IPS-18c (cell line): Measurements from ENCODE around the gene SCTR.

Experiments used
- H3K4me3 ChIP-seq: 2 replicates; pipeline ENCODE4 v1.7.0; 2013; ENCODE audit warnings: low read depth, mild to moderate bottlenecking, low read length, moderate library complexity; ENCODE audit not compliant: insufficient read depth
- H3K9me3 ChIP-seq: one replicate; pipeline ENCODE4 v1.6.1; 2013; ENCODE audit warnings: mild to moderate bottlenecking, low read length, moderate library complexity; ENCODE audit not compliant: control insufficient read depth, insufficient read depth

SCTR gene

GRCh38 chr2:119442226-119442619 lies 82.1 kb downstream of the SCTR start:
- no peak overlapping the region for H3K4me3 ChIP-seq
- peaks cover 3% of the 10 kb centered on the region for H3K9me3 ChIP-seq

- peaks cover 3% of the 10 kb centered on the region for H3K9me3 ChIP-seq
- no peak overlapping the region for H3K4me3 ChIP-seq
Observed at GRCh38 chr2:119441376-119442225, 82.7 kb downstream of the SCTR start.

- Histone ChIP-seq H3K9me3 (peaks cover 3% of the 10 kb centered on the region), H3K4me3 (no peak overlapping the region)
Observed at GRCh38 chr2:119440873-119441272, 83.4 kb downstream of the SCTR start.

GRCh38 chr2:119440501-119440870 lies 83.8 kb downstream of the SCTR start:
- Histone ChIP-seq H3K4me3 (no peak overlapping the region), H3K9me3 (peaks cover 3% of the 10 kb centered on the region)

- H3K4me3 ChIP-seq = no peak overlapping the region
- peaks cover 3% of the 10 kb centered on the region for H3K9me3 ChIP-seq
Observed at GRCh38 chr2:119439574-119440500, 84.4 kb downstream of the SCTR start.

GRCh38 chr2:119438726-119439284 lies 85.5 kb downstream of the SCTR start:
- Histone ChIP-seq H3K9me3 (peaks cover 3% of the 10 kb centered on the region), H3K4me3 (no peak overlapping the region)

GRCh38 chr2:119438128-119438656 lies 86.1 kb downstream of the SCTR start:
- no peak overlapping the region for H3K4me3 ChIP-seq
- peaks cover 3% of the 10 kb centered on the region for H3K9me3 ChIP-seq

GRCh38 chr2:119436993-119437772 lies 87.1 kb downstream of the SCTR start:
- H3K4me3 ChIP-seq = no peak overlapping the region
- H3K9me3 ChIP-seq = peaks cover 3% of the 10 kb centered on the region

GRCh38 chr2:119435953-119436297 lies 88.4 kb downstream of the SCTR start:
- Histone ChIP-seq H3K9me3 (no peaks in the 10 kb centered on the region), H3K4me3 (no peak overlapping the region)

- H3K9me3 ChIP-seq = no peaks in the 10 kb centered on the region
- H3K4me3 ChIP-seq = no peak overlapping the region
Observed at GRCh38 chr2:119435081-119435952, 89.0 kb downstream of the SCTR start.

- Histone ChIP-seq H3K9me3 (no peaks in the 10 kb centered on the region), H3K4me3 (no peak overlapping the region)
Observed at GRCh38 chr2:119434664-119435063, 89.6 kb downstream of the SCTR start.

GRCh38 chr2:119433636-119434327 lies 90.5 kb downstream of the SCTR start:
- H3K9me3 ChIP-seq = no peaks in the 10 kb centered on the region
- no peak overlapping the region for H3K4me3 ChIP-seq

- peak overlapping the region; percentile 75 for H3K4me3 ChIP-seq
- no peaks in the 10 kb centered on the region for H3K9me3 ChIP-seq
Observed at GRCh38 chr2:119432851-119433522, 91.3 kb downstream of the SCTR start.

- Histone ChIP-seq H3K9me3 (no peaks in the 10 kb centered on the region), H3K4me3 (peak overlapping the region; percentile 75)
Observed at GRCh38 chr2:119431976-119432850, 92.1 kb downstream of the SCTR start.
